IPS-18c (cell line): Measurements from ENCODE around the gene PIEZO1.

Experiments
- H3K4me3 ChIP-seq: 2 replicates; pipeline ENCODE4 v1.7.0; 2013; ENCODE audit warnings: low read depth, mild to moderate bottlenecking, low read length, moderate library complexity; ENCODE audit not compliant: insufficient read depth
- H3K9me3 ChIP-seq: one replicate; pipeline ENCODE4 v1.6.1; 2013; ENCODE audit warnings: mild to moderate bottlenecking, low read length, moderate library complexity; ENCODE audit not compliant: control insufficient read depth, insufficient read depth

PIEZO1 gene

GRCh38 chr16:88752386-88753002 is 32.5 kb downstream of the PIEZO1 start:
- Histone ChIP-seq H3K9me3 (peaks cover 2% of the 10 kb centered on the region), H3K4me3 (no peak overlapping the region)

DNA sequence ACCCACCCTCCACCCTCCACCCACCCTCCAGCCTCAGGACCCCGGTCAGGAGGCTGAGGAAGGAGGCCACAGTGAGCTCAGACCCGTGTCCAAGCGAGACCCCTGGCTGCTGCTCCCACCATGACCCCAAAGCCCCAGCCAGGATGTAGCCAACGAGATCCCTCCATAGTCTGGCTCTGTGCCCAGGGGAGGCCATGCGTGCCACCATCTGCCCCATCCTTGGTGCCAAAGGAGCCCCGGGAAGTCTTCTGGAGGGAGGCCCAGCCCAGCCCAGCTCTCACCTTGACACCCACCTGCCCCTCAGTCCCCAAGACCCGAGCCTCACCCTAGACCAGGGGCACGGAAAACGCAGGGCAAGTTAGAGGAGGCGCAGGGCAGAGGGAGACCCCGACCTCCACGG is 34.2 kb downstream of the PIEZO1 start:
- H3K4me3 ChIP-seq: no peak overlapping the region
- peaks cover 2% of the 10 kb centered on the region for H3K9me3 ChIP-seq

DNA sequence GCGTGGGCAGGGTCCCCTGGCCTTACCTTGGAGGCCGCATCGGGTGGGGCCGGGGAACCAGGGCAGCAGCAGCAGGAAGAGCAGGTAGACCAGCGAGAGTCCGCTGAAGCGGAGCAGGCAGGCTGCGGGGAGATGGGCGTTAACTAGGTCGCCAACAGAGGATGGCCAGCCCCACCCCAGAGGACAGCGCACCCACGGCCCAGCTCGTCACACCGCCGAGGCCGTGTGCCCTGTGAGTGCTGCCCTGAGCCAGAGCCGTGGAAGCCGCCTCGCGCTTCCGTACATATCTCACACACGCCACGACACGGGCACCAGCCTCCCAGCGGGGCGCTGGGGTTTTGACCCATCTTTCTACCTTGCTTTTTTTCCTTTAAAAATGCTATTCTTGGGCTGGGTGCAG is 35.7 kb downstream of the PIEZO1 start:
- H3K4me3 ChIP-seq: no peak overlapping the region
- no peaks in the 10 kb centered on the region for H3K9me3 ChIP-seq

- H3K4me3 ChIP-seq: no peak overlapping the region
- H3K9me3 ChIP-seq: no peaks in the 10 kb centered on the region
These were observed 36.7 kb downstream of the PIEZO1 start for GRCh38 chr16:88748364-88748763.

DNA sequence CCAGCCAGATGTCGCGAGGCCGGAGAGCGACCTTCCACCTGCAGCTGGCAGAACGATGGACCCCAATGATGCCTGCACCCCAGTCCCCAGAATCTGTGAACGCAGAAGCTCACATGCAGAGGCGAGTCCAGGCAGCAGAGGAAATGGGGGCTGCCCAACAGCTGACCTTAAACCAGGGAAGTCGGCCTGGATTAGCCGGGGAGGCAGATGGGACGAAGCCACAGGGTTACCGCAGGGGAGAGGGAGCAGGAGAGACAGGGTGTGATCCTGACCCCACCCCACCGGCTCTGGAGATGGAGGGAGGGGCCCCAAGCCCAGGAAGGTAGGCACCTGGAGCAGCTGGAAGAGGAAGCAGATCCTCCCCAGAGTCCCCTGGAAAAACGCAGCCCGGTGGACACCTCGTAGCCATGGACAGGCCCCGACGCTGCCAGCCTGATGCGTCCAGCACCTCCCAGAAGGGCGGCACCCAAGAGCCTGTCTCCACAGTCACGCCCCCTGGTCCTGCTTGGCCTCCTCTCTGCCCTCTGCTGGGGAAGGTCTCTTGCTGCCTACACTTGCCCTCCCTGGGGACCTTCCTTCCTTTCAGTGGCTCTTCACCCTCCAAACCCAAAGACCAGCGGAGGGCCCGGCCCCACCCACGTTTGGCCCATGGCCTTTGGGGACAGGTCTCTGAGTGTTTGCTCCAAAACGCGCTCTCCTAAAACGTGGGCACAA is 37.3 kb downstream of the PIEZO1 start:
- Histone ChIP-seq H3K4me3 (no peak overlapping the region), H3K9me3 (no peaks in the 10 kb centered on the region)

DNA sequence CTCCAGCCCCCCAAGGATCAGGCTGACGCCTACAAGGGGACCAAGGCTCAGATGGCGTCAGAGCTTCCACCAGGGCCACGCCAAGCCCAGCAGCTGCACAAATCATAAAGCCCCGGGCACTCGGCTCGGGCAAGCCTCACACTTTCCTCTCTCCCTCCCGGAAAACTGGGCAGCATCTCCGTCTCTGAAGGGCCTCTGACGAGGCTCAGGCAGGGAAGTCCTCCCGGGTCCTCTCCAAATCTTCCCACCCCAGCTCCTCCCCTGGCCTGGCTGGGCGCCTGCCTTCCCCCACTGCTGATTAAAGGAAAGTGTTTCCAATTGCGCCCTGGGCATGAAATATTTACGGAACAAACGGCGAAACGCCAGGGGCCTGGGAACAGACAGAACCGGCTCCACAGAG is 38.5 kb downstream of the PIEZO1 start:
- Histone ChIP-seq H3K9me3 (no peaks in the 10 kb centered on the region), H3K4me3 (no peak overlapping the region)

DNA sequence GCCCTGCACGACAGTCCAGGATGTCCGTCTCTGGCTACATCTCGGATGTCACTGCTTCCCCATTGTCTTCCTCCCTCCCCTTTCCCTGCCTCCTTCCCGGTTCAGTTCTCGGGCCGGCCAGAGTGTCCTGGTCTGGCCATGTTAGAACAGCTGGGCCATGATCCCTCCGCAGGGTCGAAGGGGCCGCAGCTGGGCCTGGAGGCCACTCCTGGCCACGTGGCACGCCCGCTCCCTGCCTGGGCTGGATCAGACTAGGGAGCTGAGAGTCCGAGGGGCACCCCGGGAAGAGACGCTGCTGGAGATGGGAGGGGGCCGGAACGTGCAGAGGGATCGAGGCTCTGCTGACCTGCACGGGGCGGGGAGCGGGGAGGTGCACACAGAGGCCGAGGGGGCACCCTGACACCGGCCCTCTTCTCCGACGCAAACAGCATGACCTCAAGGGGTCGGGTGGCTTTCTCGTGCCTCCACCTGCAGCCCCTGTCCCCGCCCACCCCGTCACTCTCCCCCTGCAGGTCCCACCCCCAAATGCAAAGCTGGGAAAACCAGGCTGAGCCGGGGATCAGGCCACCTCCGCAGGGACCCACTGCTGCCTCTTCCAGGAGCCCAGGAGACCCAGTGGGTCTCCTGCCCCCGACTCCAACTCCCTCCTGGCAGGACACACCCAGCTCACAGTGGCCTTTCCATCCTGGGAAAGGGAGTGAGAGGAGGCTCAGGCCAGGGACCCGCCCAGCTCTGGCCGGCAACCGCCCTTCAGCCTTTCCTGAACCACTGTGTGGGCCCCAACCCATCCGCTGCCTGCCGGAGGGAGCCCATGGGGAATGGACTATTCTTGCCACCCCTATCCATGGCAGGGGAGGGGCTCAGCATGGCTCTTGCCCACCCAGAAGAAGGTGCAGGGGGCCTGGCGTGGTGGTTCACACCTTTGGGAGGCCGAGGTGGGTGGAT is 40.2 kb downstream of the PIEZO1 start:
- no peaks in the 10 kb centered on the region for H3K9me3 ChIP-seq

GRCh38 chr16:88743693-88744576 is 41.1 kb downstream of the PIEZO1 start:
- H3K4me3 ChIP-seq: no peak overlapping the region
- H3K9me3 ChIP-seq: no peaks in the 10 kb centered on the region

More for the DNA sequence above, 40.2 kb downstream of the PIEZO1 start:
- H3K4me3 ChIP-seq: no peak overlapping the region; the same call in 1 of the 2 replicates

DNA sequence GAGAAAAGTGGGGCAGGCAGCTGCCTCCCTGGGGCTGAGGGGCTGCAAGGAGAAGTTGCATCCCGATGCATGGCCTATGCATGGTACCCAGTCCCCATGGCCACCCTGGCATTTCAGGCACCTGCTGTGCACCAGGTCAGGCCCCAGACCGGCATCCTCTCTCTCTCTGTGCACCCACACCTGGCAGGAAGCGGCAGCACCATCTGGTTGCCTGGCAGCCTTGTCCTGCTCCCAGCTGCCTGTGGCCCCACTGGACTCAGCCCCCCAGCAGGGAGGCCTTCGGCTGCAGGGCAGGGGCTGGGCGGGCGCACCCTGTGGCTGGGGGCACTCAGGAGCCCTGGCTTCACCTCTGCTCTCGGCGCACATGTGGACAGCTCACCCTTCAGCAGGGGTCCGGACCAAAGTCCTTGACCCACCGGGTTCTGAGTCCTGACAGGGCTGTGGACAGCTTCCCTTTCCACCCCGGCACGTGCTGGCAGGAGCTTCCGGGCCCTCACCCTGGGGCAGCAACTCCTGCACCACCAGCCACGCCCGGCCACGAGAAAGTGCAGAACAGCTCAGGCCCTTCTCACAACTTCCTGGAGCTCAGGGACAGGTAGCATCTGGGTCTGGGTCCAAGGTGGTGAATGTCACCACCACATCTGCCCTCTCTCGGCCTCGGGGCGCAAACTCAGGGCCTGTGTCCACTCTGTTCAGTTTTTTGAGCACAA is 42.0 kb downstream of the PIEZO1 start:
- H3K4me3 ChIP-seq: no peak overlapping the region

GRCh38 chr16:88741368-88741767 is 43.7 kb downstream of the PIEZO1 start:
- Histone ChIP-seq H3K9me3 (no peaks in the 10 kb centered on the region), H3K4me3 (no peak overlapping the region)

More for the DNA sequence above, 42.0 kb downstream of the PIEZO1 start:
- H3K9me3 ChIP-seq: no peaks in the 10 kb centered on the region

GRCh38 chr16:88740727-88741055 is 44.3 kb downstream of the PIEZO1 start:
- H3K4me3 ChIP-seq: no peak overlapping the region
- H3K9me3 ChIP-seq: no peaks in the 10 kb centered on the region

- Histone ChIP-seq H3K9me3 (no peaks in the 10 kb centered on the region), H3K4me3 (no peak overlapping the region)
These were observed 44.9 kb downstream of the PIEZO1 start for GRCh38 chr16:88739977-88740726.

GRCh38 chr16:88739139-88739976 is 45.7 kb downstream of the PIEZO1 start:
- H3K9me3 ChIP-seq: no peaks in the 10 kb centered on the region
- H3K4me3 ChIP-seq: no peak overlapping the region

DNA sequence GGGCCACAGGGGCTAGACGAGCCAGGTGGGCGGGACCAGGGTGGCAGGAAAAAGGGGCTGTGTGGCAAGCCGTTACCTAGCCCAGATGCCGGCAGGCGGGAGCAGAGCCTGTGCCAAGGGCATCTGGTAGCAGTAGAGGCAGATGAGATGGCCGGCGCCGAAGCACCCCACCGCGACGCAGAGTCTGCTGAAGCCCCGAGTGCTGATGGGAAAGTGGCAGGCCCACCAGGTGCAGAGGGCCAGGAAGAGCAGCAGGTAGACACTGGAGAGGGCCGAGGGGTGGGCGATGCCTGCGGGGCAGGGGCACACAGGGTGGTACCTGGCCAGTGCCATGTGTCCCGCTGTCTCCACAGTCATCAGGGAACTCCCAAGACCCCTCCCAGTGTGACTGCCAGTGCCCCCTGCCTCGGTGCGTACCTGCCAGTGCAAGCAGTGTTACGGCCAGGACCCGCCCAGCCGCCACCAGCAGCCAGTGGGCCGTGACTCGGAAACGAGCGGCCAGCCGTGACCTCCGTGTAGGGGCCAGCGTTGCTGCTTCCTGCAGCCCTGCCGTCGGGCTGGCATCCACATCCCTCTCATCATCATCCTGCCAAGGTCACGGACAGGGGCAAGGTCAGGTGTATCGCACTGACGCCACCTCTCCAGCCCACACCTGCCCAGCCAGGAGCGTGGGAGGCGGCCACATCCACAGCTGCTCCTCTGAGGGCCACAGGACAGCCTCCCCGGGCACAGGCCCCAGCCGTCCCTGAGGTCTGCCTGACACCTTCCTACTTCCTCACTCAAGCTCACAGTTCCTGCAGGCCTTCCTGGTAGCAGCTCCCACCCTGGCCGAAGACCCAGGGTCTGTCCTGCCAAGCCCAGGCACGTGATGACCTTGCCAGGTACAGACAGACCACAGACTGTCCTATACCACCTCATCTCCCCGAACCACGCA is 46.6 kb downstream of the PIEZO1 start:
- H3K4me3 ChIP-seq: no peak overlapping the region
- no peaks in the 10 kb centered on the region for H3K9me3 ChIP-seq
